Activated naive CD8-positive, alpha-beta T cell treated with anti-CD3 and anti-CD28 coated beads, Interleukin-2, amount 10 ng/mL, durations not matched to agents 7 days and 5 days (primary cell): Measurements from ENCODE around the gene MECR. TPM values are rescaled to one million over a fixed set of nuclear protein-coding genes. Genes with fewer than 3 reads are reported as not detected.
A peak's percentile ranks its signal among the peaks of the same experiment; 100 is the strongest.

ENCODE experiments used
- ATAC-seq: fragments of 150-1000 bp; cut with Tn5 transposase; one replicate; pipeline ENCODE4 v1.10.0; 2021; ENCODE audit warnings: low read depth, moderate library complexity
- POLR2A ChIA-PET: fragments of 350-600 bp; sonication (Branson Sonifier 250); formaldehyde crosslinking; loops from one replicate; lab custom pipeline; 2021; ENCODE audit warnings: antibody characterized with exemption; lab: Charles Lee
- DNase-seq: peaks from one replicate; pipeline ENCODE4 v3.0.0; 2021
- H3K27ac Mint-ChIP-seq: one replicate; pipeline ENCODE4 v1.8.0; 2022; ENCODE audit warnings: mild to moderate bottlenecking, mixed read lengths
- H3K27me3 Mint-ChIP-seq: one replicate; pipeline ENCODE4 v1.8.0; 2022; ENCODE audit warnings: mild to moderate bottlenecking, moderate library complexity, mixed read lengths
- H3K36me3 Mint-ChIP-seq: one replicate; pipeline ENCODE4 v1.8.0; 2021; ENCODE audit warnings: mild to moderate bottlenecking, mixed read lengths
- H3K4me1 Mint-ChIP-seq: one replicate; pipeline ENCODE4 v1.8.0; 2021; ENCODE audit warnings: mixed read lengths
- H3K4me3 Mint-ChIP-seq: one replicate; pipeline ENCODE4 v1.8.0; 2022; ENCODE audit warnings: mild to moderate bottlenecking, moderate library complexity, mixed read lengths
- H3K9me3 Mint-ChIP-seq: one replicate; pipeline ENCODE4 v1.8.0; 2021; ENCODE audit warnings: mixed read lengths
- total RNA-seq, 2 experiments: library from RNA; stranded (reverse); gene quantifications; one replicate each; pipeline ENCODE4 v1.2.3, GENCODE V29; 2021

Gene MECR
- total RNA-seq, 2 experiments from 2014 or later: 17.0 to 17.1 TPM

DNA sequence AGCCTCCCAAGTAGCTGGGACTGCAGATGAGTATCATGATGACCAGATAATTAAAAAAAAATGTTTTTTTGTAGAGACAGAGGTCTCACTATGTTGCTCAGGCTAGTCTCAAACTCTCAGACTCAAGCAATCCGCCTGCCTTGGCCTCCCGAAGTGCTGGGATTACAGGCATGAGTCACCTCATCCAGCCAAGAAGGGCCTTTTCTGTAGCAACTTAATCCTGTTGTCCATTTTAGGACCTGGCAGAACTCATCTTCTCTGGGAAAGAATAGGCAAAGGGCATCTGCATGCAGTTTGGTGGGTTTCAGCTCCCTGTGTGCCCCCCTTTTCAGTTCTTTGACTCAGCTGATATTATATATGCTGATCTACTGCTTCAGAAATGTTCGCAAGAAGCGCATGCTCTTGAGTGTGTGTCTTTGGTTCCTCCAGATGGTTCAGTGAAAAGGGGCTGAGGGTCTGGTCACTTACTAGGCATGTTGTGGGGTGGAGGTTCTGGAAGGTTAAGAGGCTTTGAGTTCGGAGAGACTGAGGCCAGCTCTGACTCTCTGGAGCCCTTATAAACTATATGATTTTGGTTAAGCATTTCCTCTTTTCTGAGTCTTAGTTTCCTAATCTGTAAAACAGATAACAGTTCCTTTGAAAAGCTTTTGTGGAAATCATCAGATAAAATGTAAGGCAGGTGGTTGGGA, 29.7 kb downstream of the MECR start:
- no peaks in the 10 kb centered on the region for H3K36me3 Mint-ChIP-seq
- peak overlapping the region; percentile 9 for H3K27ac Mint-ChIP-seq
- no peaks in the 10 kb centered on the region for H3K9me3 Mint-ChIP-seq
- DNase-seq (no peak), ATAC-seq (no peak)
- H3K4me1 Mint-ChIP-seq: peaks cover 10% of the 10 kb centered on the region
- no peak overlapping the region for H3K4me3 Mint-ChIP-seq
- no peaks in the 10 kb centered on the region for H3K27me3 Mint-ChIP-seq
- POLR2A ChIA-PET: interaction anchor here (0.8 to 2.3 kb wide), 3 partner anchors 19 to 319 kb away, joined by 3 to 8 read pairs (median 5); partner anchors contain the start of gene SRSF4

DNA sequence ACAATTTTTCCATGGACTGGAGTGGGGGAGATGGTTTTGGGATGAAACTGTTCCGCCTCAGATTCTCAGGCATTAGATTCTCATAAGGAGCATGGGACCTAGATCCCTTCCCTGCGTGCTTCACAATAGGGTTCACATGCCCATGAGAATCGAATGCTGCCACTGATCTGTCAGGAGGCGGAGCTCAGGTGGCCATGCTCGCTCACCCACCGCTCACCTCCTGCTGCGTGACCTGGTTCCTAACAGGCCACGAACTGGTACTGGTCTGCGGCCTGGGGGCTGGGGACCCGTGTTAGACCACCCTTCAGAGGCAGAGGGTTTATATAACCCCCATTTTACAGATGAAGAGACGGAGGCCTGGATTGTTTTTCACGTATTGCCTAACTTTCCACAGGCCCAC, 32.7 kb downstream of the MECR start:
- H3K36me3 Mint-ChIP-seq: no peaks in the 10 kb centered on the region
- ATAC-seq (no peak), DNase-seq (no peak)
- POLR2A ChIA-PET: interaction anchor here (0.7 to 2.9 kb wide), 6 partner anchors 16 to 549 kb away, joined by 3 to 18 read pairs (median 4); partner anchors contain the start of genes RNU11 and SRSF4
- H3K4me1 Mint-ChIP-seq: peaks cover 11% of the 10 kb centered on the region
- no peak overlapping the region for H3K4me3 Mint-ChIP-seq
- no peak overlapping the region for H3K27ac Mint-ChIP-seq
- H3K9me3 Mint-ChIP-seq: no peaks in the 10 kb centered on the region
- H3K27me3 Mint-ChIP-seq: no peaks in the 10 kb centered on the region

DNA sequence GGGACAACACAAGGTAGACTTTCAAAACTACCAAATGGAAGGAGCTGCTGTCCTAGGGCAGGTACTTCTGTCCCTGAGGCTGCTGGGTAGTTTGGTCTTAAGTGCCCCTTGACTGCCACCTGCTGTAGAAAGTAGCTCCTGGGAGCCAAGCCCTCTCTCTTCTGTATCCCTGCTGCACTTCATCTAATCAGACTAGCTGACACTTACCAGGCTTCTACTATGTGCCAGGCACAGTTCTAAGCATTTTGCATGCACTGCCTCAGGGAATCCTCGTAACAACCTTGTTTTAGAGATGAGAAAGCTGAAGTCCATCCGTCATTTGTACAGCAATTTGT, 33.2 kb downstream of the MECR start:
- ATAC-seq (peak; percentile 92), DNase-seq (no peak)
- POLR2A ChIA-PET: interaction anchor here (0.7 to 2.9 kb wide), 6 partner anchors 16 to 549 kb away, joined by 3 to 18 read pairs (median 4); partner anchors contain the start of genes RNU11 and SRSF4
- H3K9me3 Mint-ChIP-seq: no peaks in the 10 kb centered on the region
- H3K4me1 Mint-ChIP-seq: peaks cover 9% of the 10 kb centered on the region
- no peak overlapping the region for H3K4me3 Mint-ChIP-seq
- H3K36me3 Mint-ChIP-seq: no peaks in the 10 kb centered on the region
- H3K27me3 Mint-ChIP-seq: no peaks in the 10 kb centered on the region
- no peak overlapping the region for H3K27ac Mint-ChIP-seq

DNA sequence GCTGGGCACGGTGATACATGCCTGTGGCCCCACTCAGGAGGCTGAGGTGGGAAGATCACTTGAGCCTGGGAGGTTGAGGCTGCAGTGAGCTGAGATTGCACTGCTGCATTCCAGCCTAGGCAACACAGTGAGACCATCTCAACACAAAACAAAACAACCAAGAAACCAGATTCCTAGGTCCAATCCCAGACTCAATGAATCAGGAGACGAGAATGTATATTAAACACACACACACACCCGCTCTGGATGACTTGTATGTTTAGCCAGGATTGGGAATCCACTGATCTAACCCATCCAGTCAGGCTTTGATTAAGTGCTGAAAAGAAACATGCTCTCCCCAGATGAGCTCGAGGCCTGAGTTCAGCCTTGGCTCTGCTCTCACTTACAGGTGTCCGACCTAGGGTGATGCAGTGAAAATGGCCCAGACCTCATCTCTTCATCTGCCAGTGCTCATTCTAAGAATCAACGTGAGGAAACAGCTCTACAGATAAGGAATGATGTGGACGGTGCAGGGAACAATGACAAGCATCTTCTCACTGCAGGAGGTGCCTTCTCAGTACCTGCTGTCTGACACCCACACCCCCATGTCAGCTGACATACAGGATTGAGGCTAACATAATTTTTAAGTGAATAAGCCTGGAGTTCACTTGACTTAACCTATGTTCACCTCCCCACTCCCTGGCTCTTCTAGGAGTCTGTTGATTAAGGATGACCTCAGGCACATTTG, 33.7 kb downstream of the MECR start:
- H3K4me1 Mint-ChIP-seq: peaks cover 7% of the 10 kb centered on the region
- DNase-seq: no peak
- H3K27me3 Mint-ChIP-seq: no peaks in the 10 kb centered on the region
- no peak for ATAC-seq
- POLR2A ChIA-PET: interaction anchor here (0.7 to 2.9 kb wide), 6 partner anchors 15 to 548 kb away, joined by 3 to 18 read pairs (median 4); partner anchors contain the start of genes RNU11 and SRSF4
- no peaks in the 10 kb centered on the region for H3K9me3 Mint-ChIP-seq
- no peaks in the 10 kb centered on the region for H3K36me3 Mint-ChIP-seq
- peak overlapping the region; percentile 34 for H3K27ac Mint-ChIP-seq
- H3K4me3 Mint-ChIP-seq: no peak overlapping the region

DNA sequence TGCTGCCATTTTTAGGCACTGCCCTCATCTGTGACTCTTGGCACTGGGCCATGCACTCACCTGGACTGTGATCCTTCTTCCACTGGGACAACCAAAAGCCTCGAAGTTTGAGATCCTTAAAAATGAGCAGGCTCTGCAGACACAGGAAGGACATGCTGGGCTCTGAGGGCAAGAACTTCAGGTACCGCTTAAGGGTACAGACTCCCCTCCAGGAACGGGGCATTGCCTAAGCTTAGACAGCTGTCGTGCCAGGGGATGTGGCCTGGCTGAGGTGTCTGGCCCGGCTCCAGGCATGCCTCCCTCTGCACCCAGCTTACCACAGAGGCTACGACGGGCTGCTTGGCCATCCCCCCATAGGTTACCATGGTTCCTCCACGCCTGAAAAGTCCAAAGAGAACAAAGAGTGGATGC, 34.8 kb downstream of the MECR start:
- H3K36me3 Mint-ChIP-seq: no peaks in the 10 kb centered on the region
- no peak overlapping the region for H3K27ac Mint-ChIP-seq
- H3K27me3 Mint-ChIP-seq: no peaks in the 10 kb centered on the region
- no peaks in the 10 kb centered on the region for H3K9me3 Mint-ChIP-seq
- POLR2A ChIA-PET: interaction anchor here (2.9 kb wide), 1 partner anchor 14 kb away, joined by 18 read pairs; the partner anchor contains the start of gene SRSF4
- DNase-seq: peak; percentile 25
- no peak overlapping the region for H3K4me3 Mint-ChIP-seq
- no peak for ATAC-seq
- H3K4me1 Mint-ChIP-seq: peaks cover 2% of the 10 kb centered on the region

DNA sequence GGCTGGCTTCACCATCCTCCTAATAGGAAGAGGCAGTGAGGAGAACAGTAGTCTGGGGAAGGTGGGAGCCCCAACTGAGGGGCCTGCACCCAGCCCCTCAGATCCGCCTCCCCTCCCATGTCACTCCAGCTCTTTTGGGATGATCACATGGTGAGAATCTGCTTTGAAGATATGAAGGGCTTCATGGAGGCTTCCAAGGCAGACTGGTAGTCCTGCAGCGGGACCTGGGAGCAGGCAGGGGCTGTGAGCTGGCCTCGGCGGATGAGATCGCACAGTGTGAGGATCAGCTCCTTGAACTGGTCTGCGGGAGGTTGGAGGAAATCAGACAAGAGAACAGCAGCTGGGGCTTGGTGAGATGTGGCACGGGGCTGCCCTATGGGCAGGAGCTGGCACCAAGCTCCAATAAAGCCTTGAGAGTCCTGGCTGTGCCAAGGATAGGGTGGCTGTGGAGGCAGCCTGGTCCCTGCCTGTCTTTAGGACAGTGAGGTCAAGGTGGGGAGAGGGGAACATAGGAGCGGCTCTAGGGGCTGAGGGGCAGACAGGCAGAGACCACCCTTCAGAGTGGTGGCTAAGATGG, 36.8 kb downstream of the MECR start:
- DNase-seq (peak; percentile 15), ATAC-seq (no peak)
- Mint-ChIP-seq H3K4me3 (no peak overlapping the region), H3K4me1 (peaks cover 2% of the 10 kb centered on the region), H3K36me3 (no peaks in the 10 kb centered on the region), H3K27me3 (no peaks in the 10 kb centered on the region), H3K27ac (no peak overlapping the region), H3K9me3 (no peaks in the 10 kb centered on the region)
- POLR2A ChIA-PET: interaction anchor here (2.3 kb wide), 1 partner anchor 13 kb away, joined by 7 read pairs; the partner anchor contains the start of gene SRSF4

DNA sequence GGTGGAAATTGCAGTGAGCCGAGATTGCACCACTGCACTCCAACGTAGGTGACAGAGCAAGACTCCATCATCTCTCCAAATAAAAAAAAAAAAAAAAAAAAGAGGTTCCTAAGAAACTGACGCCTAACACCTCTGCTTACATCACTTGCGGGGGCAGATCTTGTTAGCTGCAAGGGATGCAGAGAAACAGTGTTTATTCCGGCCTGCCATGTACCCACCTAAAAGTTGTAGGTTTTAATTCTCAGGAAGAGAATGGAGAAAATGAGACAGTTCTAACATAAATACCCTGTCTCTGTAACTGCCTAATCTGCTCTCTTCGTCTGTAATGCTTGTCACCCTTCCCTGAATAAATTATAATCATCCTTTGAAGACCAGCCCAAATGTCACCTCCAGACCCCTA, 40.0 kb downstream of the MECR start:
- DNase-seq (no peak), ATAC-seq (no peak)
- no peak overlapping the region for H3K4me3 Mint-ChIP-seq
- no peaks in the 10 kb centered on the region for H3K36me3 Mint-ChIP-seq
- no peak overlapping the region for H3K27ac Mint-ChIP-seq
- POLR2A ChIA-PET: interaction anchor here (0.5 to 0.9 kb wide), 2 partner anchors 9 to 16 kb away, joined by 3 read pairs; partner anchors contain the start of gene SRSF4
- H3K9me3 Mint-ChIP-seq: no peaks in the 10 kb centered on the region
- no peaks in the 10 kb centered on the region for H3K4me1 Mint-ChIP-seq
- H3K27me3 Mint-ChIP-seq: no peaks in the 10 kb centered on the region

DNA sequence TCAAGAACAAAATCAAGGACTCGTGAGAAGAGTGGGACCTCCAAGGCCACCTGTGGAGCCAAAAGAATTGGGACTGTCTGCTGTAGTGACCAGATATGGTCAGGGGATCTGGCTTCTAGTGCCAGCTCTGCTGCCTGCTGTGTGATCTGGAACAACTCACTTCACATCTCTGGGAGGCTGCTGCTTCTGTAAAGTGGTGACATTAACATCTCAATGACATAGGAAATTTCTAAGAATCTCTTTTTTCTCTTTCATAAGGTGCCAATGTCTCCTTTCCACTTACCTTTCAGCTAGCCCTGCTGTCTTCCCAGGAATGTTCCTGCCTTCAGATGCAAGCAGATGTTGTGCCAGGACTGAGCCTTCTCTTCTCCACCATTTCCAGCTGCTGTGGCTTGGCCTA, 44.0 kb downstream of the MECR start:
- POLR2A ChIA-PET: no interaction called here
- H3K4me1 Mint-ChIP-seq: peaks cover 12% of the 10 kb centered on the region
- H3K27ac Mint-ChIP-seq: no peak overlapping the region
- no peaks in the 10 kb centered on the region for H3K27me3 Mint-ChIP-seq
- H3K9me3 Mint-ChIP-seq: no peaks in the 10 kb centered on the region
- ATAC-seq (no peak), DNase-seq (no peak)
- no peak overlapping the region for H3K4me3 Mint-ChIP-seq
- no peaks in the 10 kb centered on the region for H3K36me3 Mint-ChIP-seq

DNA sequence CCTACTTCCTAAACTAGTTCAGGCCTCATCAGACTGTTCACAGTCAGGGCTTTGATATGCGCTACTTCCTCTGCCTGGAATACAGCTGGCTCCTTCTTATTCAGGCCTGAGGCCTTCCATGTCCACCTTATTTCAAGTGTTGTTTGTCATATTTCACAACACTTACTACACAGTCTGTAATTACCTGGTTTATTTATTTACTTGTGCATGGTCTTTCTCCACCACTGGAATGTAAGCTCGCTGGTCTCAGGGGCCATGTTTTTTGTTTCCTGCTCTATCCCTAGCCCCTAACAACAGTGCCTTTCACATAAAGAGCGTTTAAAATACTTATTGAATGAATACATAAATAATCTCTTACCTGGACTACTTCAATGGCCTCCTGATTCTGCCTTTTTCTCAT, 44.5 kb downstream of the MECR start:
- POLR2A ChIA-PET: no interaction called here
- Mint-ChIP-seq H3K36me3 (no peaks in the 10 kb centered on the region), H3K27ac (no peak overlapping the region), H3K4me1 (peaks cover 12% of the 10 kb centered on the region), H3K9me3 (no peaks in the 10 kb centered on the region), H3K27me3 (no peaks in the 10 kb centered on the region), H3K4me3 (no peak overlapping the region)
- no peak for DNase-seq
- ATAC-seq: no peak

DNA sequence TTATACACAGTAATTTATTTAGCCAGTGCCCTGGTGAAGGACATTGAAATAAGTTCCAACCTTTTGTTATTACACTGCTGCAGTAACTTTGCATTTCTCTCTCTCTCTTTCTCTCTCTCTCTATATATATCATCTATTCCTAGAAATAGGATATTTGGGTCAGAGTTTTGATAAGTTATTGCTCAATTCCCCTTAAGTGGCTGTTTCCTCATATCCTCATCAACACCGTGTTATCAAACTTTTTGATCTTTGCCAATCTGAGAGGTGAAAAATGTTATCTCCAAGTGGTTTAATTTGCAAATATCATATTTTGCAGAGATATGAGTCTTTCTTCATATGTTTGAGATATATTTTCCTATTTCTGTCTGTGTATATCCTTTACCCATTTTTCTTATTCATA, 47.4 kb downstream of the MECR start:
- no peak overlapping the region for H3K27ac Mint-ChIP-seq

DNA sequence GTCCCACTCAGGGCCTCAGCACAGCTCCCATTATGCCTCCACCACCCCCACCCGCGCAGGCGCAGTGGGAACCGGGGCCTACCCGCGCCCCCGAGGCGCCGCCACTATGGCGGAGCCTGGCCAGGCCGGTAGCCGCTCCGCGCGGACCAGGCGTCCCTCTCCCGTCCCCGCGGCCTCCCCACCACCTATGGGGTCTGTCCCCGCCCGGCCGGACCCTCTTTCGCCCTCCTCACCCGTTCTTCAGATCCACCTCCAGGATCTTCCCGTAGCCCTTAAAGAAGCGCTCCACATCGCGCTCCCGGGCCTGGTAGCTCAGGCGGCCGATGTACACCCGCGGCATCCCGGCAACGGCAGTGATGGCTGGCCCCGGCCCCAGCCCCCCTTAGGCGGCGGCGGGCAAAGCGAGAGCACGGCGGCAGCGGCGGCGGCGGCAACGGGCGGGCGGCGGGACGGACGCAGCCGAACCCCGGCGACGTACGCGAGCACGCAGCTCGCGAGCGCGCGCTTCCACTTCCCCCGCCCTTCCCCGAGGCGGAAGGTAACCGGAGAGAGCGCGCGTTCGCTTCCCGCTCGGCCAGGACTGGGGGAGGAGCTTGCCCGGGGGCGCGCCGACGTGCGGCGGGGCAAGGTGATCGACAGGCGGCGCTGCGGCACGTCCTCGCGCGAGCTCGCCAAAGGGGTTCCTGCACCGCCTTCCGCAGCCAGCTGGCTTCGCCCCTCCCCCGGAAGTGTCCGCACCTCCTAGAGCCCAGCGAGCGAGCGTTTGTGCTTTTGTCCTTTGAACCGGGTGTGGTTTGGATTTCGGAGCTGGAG, 49.1 kb downstream of the MECR start, which contains the start of gene SRSF4:
SRSF4 (minus strand) TSS at position 488 of the 813 bp plus-strand sequence; CDS start at position 340, 148 bp downstream.
- ATAC-seq (peak; percentile 90), DNase-seq (peak; percentile 100)
- Mint-ChIP-seq H3K4me1 (peaks cover 46% of the 10 kb centered on the region), H3K9me3 (no peaks in the 10 kb centered on the region), H3K27me3 (no peaks in the 10 kb centered on the region), H3K36me3 (peaks cover 29% of the 10 kb centered on the region), H3K27ac (peak within 1 kb of the TSS; percentile 96), H3K4me3 (peak within 1 kb of the TSS; percentile 95)
- POLR2A ChIA-PET: interaction anchor here (0.6 to 4.0 kb wide), 32 partner anchors 9 to 1409 kb away, joined by 3 to 45 read pairs (median 5); partner anchors contain the start of genes EPB41, GMEB1, MED18 and RNU11

More for the DNA sequence above, 47.4 kb downstream of the MECR start:
- Mint-ChIP-seq H3K36me3 (peaks cover 18% of the 10 kb centered on the region), H3K27me3 (no peaks in the 10 kb centered on the region), H3K4me3 (peak overlapping the region; percentile 35), H3K9me3 (no peaks in the 10 kb centered on the region), H3K4me1 (peaks cover 33% of the 10 kb centered on the region)
- POLR2A ChIA-PET: interaction anchor here (0.6 to 0.7 kb wide), 2 partner anchors 277 to 329 kb away, joined by 3 to 4 read pairs; no protein-coding TSS in a partner anchor
- ATAC-seq (no peak), DNase-seq (no peak)
